Vagina (tissue), 2 donors: ENCODE results near the gene ZNF638.

Source experiments
- POLR2AphosphoS5 ChIP-seq, 2 donors: sonication (generic); formaldehyde crosslinking; IDR thresholded peaks; one replicate each; pipeline ENCODE4 v1.9.0; 2017; ENCODE audit warnings: antibody characterized with exemption in 2 of 2, mild to moderate bottlenecking in 2 of 2, low read depth in 1 of 2; ENCODE audit not compliant: insufficient read depth in 1 of 2
- TF ChIP-seq, protein P1 (sequence below), 3 experiments: fragments of 450-650 bp in 2 of 3; fragments of 200-600 bp in 1 of 3; sonication (generic) in 1 of 3; IDR thresholded peaks; one replicate each; pipeline ENCODE4 v1.5.1; 2017 to 2019; ENCODE audit warnings: antibody characterized with exemption in 3 of 3, mild to moderate bottlenecking in 2 of 3, moderate library complexity in 2 of 3

DNA sequence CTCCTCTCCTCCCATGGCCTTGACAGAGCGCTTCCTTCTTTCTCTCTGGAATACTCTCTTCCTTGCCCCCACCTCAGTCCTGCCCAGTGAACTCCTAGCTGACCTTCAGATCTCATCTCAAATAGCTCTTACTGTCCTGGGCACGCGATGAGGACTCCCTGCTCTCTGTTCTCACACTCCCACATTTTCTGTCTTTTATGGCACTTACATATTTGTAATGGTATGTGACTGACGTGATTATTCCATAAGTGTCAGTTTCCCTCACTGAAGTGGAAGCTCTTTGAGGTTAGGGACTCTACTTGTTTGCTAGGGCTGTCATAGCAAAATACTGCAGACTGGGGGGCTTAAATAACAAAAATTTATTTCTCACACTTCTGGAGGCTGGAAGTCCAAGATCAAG is 120.1 kb downstream of the ZNF638 start:
- TF ChIP-seq, protein P1, sequence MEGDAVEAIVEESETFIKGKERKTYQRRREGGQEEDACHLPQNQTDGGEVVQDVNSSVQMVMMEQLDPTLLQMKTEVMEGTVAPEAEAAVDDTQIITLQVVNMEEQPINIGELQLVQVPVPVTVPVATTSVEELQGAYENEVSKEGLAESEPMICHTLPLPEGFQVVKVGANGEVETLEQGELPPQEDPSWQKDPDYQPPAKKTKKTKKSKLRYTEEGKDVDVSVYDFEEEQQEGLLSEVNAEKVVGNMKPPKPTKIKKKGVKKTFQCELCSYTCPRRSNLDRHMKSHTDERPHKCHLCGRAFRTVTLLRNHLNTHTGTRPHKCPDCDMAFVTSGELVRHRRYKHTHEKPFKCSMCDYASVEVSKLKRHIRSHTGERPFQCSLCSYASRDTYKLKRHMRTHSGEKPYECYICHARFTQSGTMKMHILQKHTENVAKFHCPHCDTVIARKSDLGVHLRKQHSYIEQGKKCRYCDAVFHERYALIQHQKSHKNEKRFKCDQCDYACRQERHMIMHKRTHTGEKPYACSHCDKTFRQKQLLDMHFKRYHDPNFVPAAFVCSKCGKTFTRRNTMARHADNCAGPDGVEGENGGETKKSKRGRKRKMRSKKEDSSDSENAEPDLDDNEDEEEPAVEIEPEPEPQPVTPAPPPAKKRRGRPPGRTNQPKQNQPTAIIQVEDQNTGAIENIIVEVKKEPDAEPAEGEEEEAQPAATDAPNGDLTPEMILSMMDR (IDR thresholded peaks at IDR 0.05): no peak
- no peak for TF ChIP-seq POLR2AphosphoS5 (IDR thresholded peaks at IDR 0.05; ENCODE audit: insufficient read depth in 1 of 2, low read depth in 1 of 2)
